Uterus (tissue), 4 donors: ENCODE measurements around the gene DPH6. TPM values are rescaled to one million over a fixed set of nuclear protein-coding genes. Genes with fewer than 3 reads are reported as not detected.

Experiments used
- DNase-seq, 2 donors: peaks; one replicate each; pipeline ENCODE4 v3.0.0-alpha.2; 2019 to 2020
- H3K27ac ChIP-seq, 2 donors: fragments of 200-600 bp; sonication (generic); 1 replicate in 1 of 2; 2 replicates in 1 of 2; pipeline ENCODE4 v1.5.1; 2016 to 2018
- H3K27me3 ChIP-seq, 2 donors: fragments of 200-600 bp; sonication (generic); one replicate each; pipeline ENCODE4 v1.5.1; 2018 to 2019; ENCODE audit warnings: control low read depth in 1 of 2
- H3K36me3 ChIP-seq, 2 donors: fragments of 200-600 bp; sonication (generic); one replicate each; pipeline ENCODE4 v1.5.1; 2019; ENCODE audit warnings: control low read depth in 1 of 2
- H3K4me1 ChIP-seq, 2 donors: fragments of 200-600 bp; sonication (generic); one replicate each; pipeline ENCODE4 v1.5.1; 2018 to 2019; ENCODE audit warnings: control low read depth in 1 of 2
- H3K4me3 ChIP-seq, 2 donors: fragments of 200-600 bp; sonication (generic); 1 replicate in 1 of 2; 2 replicates in 1 of 2; pipeline ENCODE4 v1.5.1; 2018 to 2019; ENCODE audit warnings: mild to moderate bottlenecking in 1 of 2
- H3K9me3 ChIP-seq, 2 donors: fragments of 200-600 bp; sonication (generic); one replicate each; pipeline ENCODE4 v1.5.1; 2019; ENCODE audit warnings: control low read depth in 1 of 2
- POLR2A ChIP-seq, 2 donors: fragments of 450-650 bp; IDR thresholded peaks; one replicate each; pipeline ENCODE4 v1.6.1; 2016; ENCODE audit warnings: antibody characterized with exemption in 2 of 2, mild to moderate bottlenecking in 1 of 2, moderate library complexity in 1 of 2
- intact Hi-C: fragments of 100-400 bp; cut with DNase I; formaldehyde crosslinking; loops from one replicate; pipeline ENCODE4 v1.15.1; 2023; ENCODE audit warnings: low total_unique reads
- total RNA-seq, 4 donors: library from RNA; depleted of rRNA in 3 of 4; stranded (reverse); fragments of >200 nt in 3 of 4; gene quantifications; one replicate each; pipeline versions ENCODE4 v1.1.0 to v1.2.4, GENCODE V29; 2014 to 2023
- TF ChIP-seq, protein P1 (sequence below), 4 experiments: fragments of 200-600 bp in 2 of 4; fragments of 450-650 bp in 2 of 4; sonication (generic) in 2 of 4; IDR thresholded peaks; one replicate each; pipeline ENCODE4 v1.5.1; 2016 to 2019; ENCODE audit warnings: antibody characterized with exemption in 4 of 4, mild to moderate bottlenecking in 2 of 4, moderate library complexity in 1 of 4
- donor health status: DM: yes; HTN: yes; CAD: no.

Gene DPH6
- total RNA-seq, 4 donors from 2014 or later = 19.0 to 169 (median 36.2) TPM

DNA sequence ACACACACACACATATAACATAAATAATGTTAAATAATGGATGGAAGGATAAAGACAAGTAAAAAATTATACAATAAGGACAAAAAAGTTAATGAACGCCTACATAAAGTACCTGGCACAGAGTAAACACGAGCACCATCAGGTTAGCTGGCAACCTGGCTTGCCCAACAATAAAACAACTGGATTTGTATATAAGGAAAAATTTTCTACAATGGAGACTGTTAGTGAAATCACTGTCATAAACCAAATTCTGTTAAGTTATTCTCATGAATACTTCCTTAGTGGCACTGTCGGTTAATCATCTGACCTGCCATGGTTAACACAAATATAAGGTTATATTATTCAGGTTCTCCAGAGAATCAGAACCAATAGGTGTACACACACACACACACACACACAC is 54.8 kb downstream of the DPH6 start:
- Histone ChIP-seq H3K4me3 (no peak overlapping the region), H3K36me3 (no peaks in the 10 kb centered on the region), H3K4me1 (no peaks in the 10 kb centered on the region), H3K27me3 (no peaks in the 10 kb centered on the region), H3K27ac (no peak overlapping the region), H3K9me3 (no peaks in the 10 kb centered on the region)
- DNase-seq = no peak
- intact Hi-C loops = no loop called here
- TF ChIP-seq, protein P1, sequence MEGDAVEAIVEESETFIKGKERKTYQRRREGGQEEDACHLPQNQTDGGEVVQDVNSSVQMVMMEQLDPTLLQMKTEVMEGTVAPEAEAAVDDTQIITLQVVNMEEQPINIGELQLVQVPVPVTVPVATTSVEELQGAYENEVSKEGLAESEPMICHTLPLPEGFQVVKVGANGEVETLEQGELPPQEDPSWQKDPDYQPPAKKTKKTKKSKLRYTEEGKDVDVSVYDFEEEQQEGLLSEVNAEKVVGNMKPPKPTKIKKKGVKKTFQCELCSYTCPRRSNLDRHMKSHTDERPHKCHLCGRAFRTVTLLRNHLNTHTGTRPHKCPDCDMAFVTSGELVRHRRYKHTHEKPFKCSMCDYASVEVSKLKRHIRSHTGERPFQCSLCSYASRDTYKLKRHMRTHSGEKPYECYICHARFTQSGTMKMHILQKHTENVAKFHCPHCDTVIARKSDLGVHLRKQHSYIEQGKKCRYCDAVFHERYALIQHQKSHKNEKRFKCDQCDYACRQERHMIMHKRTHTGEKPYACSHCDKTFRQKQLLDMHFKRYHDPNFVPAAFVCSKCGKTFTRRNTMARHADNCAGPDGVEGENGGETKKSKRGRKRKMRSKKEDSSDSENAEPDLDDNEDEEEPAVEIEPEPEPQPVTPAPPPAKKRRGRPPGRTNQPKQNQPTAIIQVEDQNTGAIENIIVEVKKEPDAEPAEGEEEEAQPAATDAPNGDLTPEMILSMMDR (IDR thresholded peaks at IDR 0.05) = no peak
- no peak for TF ChIP-seq POLR2A (IDR thresholded peaks at IDR 0.05)

DNA sequence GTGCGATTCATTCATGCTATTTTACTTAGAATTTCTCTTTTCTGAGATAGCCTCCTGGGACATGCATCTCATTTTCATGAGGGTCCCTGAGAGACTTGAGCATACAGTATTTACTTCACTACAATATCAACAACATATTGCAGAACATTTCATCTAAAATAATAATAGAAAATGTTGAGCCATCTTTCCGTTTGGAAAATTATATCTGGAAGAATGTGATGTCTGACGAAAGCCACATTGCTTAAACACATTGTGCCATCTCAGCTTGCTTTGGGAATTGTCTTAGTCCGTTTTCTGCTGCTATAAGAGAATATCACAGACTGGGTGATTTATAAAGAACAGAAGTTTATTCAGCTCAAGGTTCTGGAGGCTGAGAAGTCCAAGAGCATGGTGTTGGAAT is 55.5 kb downstream of the DPH6 start:
- no peak for DNase-seq
- TF ChIP-seq, protein P1 (IDR thresholded peaks at IDR 0.05) = no peak
- TF ChIP-seq POLR2A (IDR thresholded peaks at IDR 0.05) = no peak
- H3K4me3 ChIP-seq = no peak overlapping the region
- intact Hi-C loops = no loop called here
- no peaks in the 10 kb centered on the region for H3K4me1 ChIP-seq
- no peaks in the 10 kb centered on the region for H3K36me3 ChIP-seq
- no peaks in the 10 kb centered on the region for H3K9me3 ChIP-seq
- H3K27ac ChIP-seq = no peak overlapping the region
- H3K27me3 ChIP-seq = no peaks in the 10 kb centered on the region

DNA sequence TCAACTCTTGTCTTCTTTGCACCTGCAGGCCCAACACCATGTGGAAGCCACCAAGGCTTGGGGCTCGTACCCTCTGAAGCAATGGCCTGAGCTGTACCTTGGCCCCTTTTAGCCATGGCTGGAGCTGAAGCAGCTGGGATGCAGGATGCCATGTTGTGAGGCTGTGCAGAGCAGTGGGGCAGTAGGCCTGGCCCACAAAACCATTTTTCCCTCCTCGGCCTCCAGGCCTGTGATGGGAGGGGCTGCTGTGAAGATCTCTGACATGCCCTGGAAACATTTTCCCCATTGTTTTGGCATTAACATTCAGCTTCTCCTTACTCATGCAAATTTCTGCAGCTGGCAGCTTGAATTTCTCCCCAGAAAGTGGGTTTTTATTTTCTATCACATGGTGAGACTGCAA is 58.5 kb downstream of the DPH6 start:
- intact Hi-C loops = no loop called here
- Histone ChIP-seq H3K9me3 (no peaks in the 10 kb centered on the region), H3K4me3 (no peak overlapping the region), H3K36me3 (no peaks in the 10 kb centered on the region), H3K4me1 (peaks cover 0 to 1% of the 10 kb centered on the region in 2 donors), H3K27ac (no peak overlapping the region), H3K27me3 (no peaks in the 10 kb centered on the region)
- TF ChIP-seq, protein P1 (IDR thresholded peaks at IDR 0.05) = no peak
- no peak for TF ChIP-seq POLR2A (IDR thresholded peaks at IDR 0.05)
- DNase-seq = no peak

DNA sequence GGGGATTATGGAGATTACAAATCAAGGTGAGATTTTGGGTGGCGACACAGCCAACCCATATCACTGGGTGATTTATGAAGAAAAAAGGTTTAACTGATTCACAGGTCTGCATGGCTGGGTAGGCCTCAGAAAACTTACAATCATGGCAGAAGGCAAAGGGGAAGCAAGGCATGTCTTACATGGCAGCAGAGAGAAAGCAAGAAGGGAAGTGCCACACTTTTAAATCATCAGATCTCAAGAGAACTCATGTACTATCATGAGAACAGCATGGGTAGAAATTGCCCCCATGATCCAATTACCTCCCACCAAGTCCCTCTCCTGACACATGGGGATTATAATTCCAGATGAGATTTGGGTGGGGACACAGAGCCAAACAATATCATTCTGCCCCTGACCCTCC is 59.7 kb downstream of the DPH6 start:
- H3K27me3 ChIP-seq = no peaks in the 10 kb centered on the region
- DNase-seq = no peak
- H3K4me3 ChIP-seq = no peak overlapping the region
- intact Hi-C loops = no loop called here
- no peaks in the 10 kb centered on the region for H3K9me3 ChIP-seq
- no peaks in the 10 kb centered on the region for H3K36me3 ChIP-seq
- H3K27ac ChIP-seq = no peak overlapping the region
- TF ChIP-seq POLR2A (IDR thresholded peaks at IDR 0.05) = no peak
- TF ChIP-seq, protein P1 (IDR thresholded peaks at IDR 0.05) = no peak
- H3K4me1 ChIP-seq = peaks cover 0 to 5% of the 10 kb centered on the region in 2 donors

DNA sequence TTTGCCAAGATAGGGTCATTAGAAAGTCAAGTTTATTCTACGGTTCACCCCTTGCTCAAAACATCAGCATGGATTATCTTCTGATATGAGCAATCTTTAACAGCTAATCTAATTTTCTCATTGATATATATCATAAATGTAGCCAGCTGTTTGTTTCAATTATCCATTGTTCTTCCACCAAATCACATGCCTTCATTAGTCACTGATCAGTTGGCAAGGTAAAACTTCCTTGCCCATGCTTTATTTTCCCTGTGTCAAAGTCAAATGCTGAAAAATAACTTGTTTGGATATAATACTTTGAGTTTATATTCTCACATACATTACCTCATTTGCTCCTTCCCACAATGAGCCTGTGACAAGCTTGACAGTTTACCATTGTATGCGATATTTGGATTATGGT is 60.6 kb downstream of the DPH6 start:
- TF ChIP-seq POLR2A (IDR thresholded peaks at IDR 0.05) = no peak
- TF ChIP-seq, protein P1 (IDR thresholded peaks at IDR 0.05) = no peak
- H3K27me3 ChIP-seq = no peaks in the 10 kb centered on the region
- intact Hi-C loops = no loop called here
- H3K4me3 ChIP-seq = no peak overlapping the region
- no peaks in the 10 kb centered on the region for H3K9me3 ChIP-seq
- DNase-seq = no peak
- peaks cover 0 to 5% of the 10 kb centered on the region in 2 donors for H3K4me1 ChIP-seq
- H3K27ac ChIP-seq = no peak overlapping the region
- no peaks in the 10 kb centered on the region for H3K36me3 ChIP-seq
